ENCODE results near the gene TNNC1.

GRCh38 chr3:52455283-52456168, 1.7 kb upstream of the TNNC1 start, which contains the start of gene NISCH:
- TF ChIP-seq ZSCAN29 (IDR thresholded peaks at IDR 0.05), result no peak
- no peak for TF ChIP-seq CBFB (CRISPR knock-in tag; IDR thresholded peaks at IDR 0.05)
- no peak for TF ChIP-seq CTCF (IDR thresholded peaks at IDR 0.05 in 2 of 3, conservative IDR thresholded peaks at IDR 0.05 in 1 of 3; ENCODE audit: insufficient read depth in 2 of 3, low read depth in 1 of 3, low read length in 3 of 3)
- TF ChIP-seq MEIS2 (IDR thresholded peaks at IDR 0.05; ENCODE audit: partially characterized antibody), result peak; percentile 63
- TF ChIP-seq FOXA1 (IDR thresholded peaks at IDR 0.05; ENCODE audit: borderline replicate concordance), result no peak
- no peak for TF ChIP-seq ATF6 (CRISPR knock-in tag; IDR thresholded peaks at IDR 0.05)
- TF ChIP-seq CBX3 (IDR thresholded peaks at IDR 0.05; ENCODE audit: borderline replicate concordance in 1 of 2, low read length in 2 of 2), result no peak
- TF ChIP-seq CBX5 (IDR thresholded peaks at IDR 0.05; ENCODE audit: borderline replicate concordance, low read depth), result no peak
- TF ChIP-seq PHF8 (IDR thresholded peaks at IDR 0.05; ENCODE audit: borderline replicate concordance, low read length), result peak; percentile 84; the same call in 1 of the 2 replicates
- no peak for TF ChIP-seq FOXK1 (CRISPR knock-in tag; IDR thresholded peaks at IDR 0.05; ENCODE audit: borderline replicate concordance)
- TF ChIP-seq TAF15 (IDR thresholded peaks at IDR 0.05; ENCODE audit: low read depth, low read length), result no peak
- TF ChIP-seq ZNF280A (IDR thresholded peaks at IDR 0.05; ENCODE audit: low read depth, partially characterized antibody), result no peak
- TF ChIP-seq POLR2AphosphoS5 (IDR thresholded peaks at IDR 0.05; ENCODE audit: control insufficient read depth, insufficient read depth, low read depth, low read length), result peak; percentile 70
- TF ChIP-seq POLR2AphosphoS2 (IDR thresholded peaks at IDR 0.05; ENCODE audit: low read length), result no peak

Data from K562 (cell line).